DOHH2 (cell line): ENCODE results near the gene RIOK3.
"Not testable (repeated sequence)": the region's sequence is repeated elsewhere in the genome, so short reads cannot be mapped to it uniquely, and the experiment has no call there.

Source experiments
- CTCF ChIP-seq: fragments of 200-600 bp; sonication (generic); IDR thresholded peaks from one replicate; pipeline ENCODE4 v1.5.1; 2014; ENCODE audit warnings: antibody characterized with exemption, mild to moderate bottlenecking, low read depth, low read length; ENCODE audit not compliant: poor library complexity, severe bottlenecking
- EZH2phosphoT487 ChIP-seq: fragments of 200-600 bp; sonication (generic); IDR thresholded peaks from 2 replicates; pipeline ENCODE4 v1.6.1; 2017; ENCODE audit warnings: borderline replicate concordance, mild to moderate bottlenecking, antibody characterized with exemption, low read length, moderate library complexity, mixed read lengths

- TF ChIP-seq CTCF, EZH2phosphoT487: not testable (repeated sequence)
Observed at GRCh38 chr18:23510923-23511322, 57.8 kb downstream of the RIOK3 start.
